ENCODE results near the gene MLIP. TPM values are rescaled to one million over a fixed set of nuclear protein-coding genes. Genes with fewer than 3 reads are reported as not detected.

MLIP gene
- total and polyA plus RNA-seq, 2 of the 13 experiments (the other 11 are each of a cell fraction or from before 2014, with no cell fraction given): 0.08 to 0.33 TPM

GRCh38 chr6:54132587-54132986, 21.3 kb downstream of the MLIP start:
- ChIA-PET POLR2A (no interaction called here), CTCF (ENCODE audit: low intra/inter-chr PET ratio, low total read pairs) (no interaction called here)
- Histone ChIP-seq H2AFZ (ENCODE audit: low read length) (no peak overlapping the region), H3K4me2 (ENCODE audit: low read depth, low read length) (no peak overlapping the region), H3K4me1 (ENCODE audit: insufficient read depth, low read length) (peaks cover 24% of the 10 kb centered on the region), H3K79me2 (ENCODE audit: insufficient read depth, low read length) (no peaks in the 10 kb centered on the region), H3K4me3 (replicated peaks in 1 of 3; ENCODE audit: insufficient read depth in 1 of 3, low read depth in 2 of 3, low read length in 3 of 3) (no peak overlapping the region), H4K20me1 (ENCODE audit: insufficient read depth, low read length) (no peaks in the 10 kb centered on the region), H3K9ac (ENCODE audit: insufficient read depth, low read depth, low read length) (no peak overlapping the region), H3K36me3 (replicated peaks in 1 of 2; ENCODE audit: control insufficient read depth in 1 of 2, insufficient read depth in 2 of 2, low read length in 2 of 2) (no peaks in the 10 kb centered on the region), H3K9me3 (ENCODE audit: low read length) (no peaks in the 10 kb centered on the region), H3K27ac (ENCODE audit: extremely low read length, insufficient read depth, low read length) (no peak overlapping the region), H3K27me3 (ENCODE audit: control insufficient read depth in 1 of 2, insufficient read depth in 2 of 2, low read length in 2 of 2) (no peaks in the 10 kb centered on the region)
- ATAC-seq (no peak), DNase-seq (ENCODE audit: low spot score) (no peak), FAIRE-seq (no peak)
- 45% methylated on average over 2 of the region's 2 CpGs for WGBS (ENCODE audit: low lambda C conversion rate)
- intact Hi-C loops (cut with micrococcal nuclease; ENCODE audit: unreplicated experiment) (no loop called here), in situ Hi-C loops (cut with HindIII; ENCODE audit: extremely low pct_ligation_motif_present, low pct_unique_long_range_greater_than_20kb) (no loop called here)
- no TSS peak for BruUV-seq (replicated peaks)
- no peak for TF ChIP-seq ZNF513 (CRISPR knock-in tag; conservative IDR thresholded peaks at IDR 0.05)
- TF ChIP-seq FOXJ3 (CRISPR knock-in tag; IDR thresholded peaks at IDR 0.05; ENCODE audit: borderline replicate concordance): no peak

- in situ Hi-C loops (cut with HindIII; ENCODE audit: extremely low pct_ligation_motif_present, low pct_unique_long_range_greater_than_20kb) (no loop called here), intact Hi-C loops (cut with micrococcal nuclease; ENCODE audit: unreplicated experiment) (no loop called here)
- CTCF ChIA-PET (ENCODE audit: low intra/inter-chr PET ratio, low total read pairs): no interaction called here
- Histone ChIP-seq H4K20me1 (ENCODE audit: insufficient read depth, low read length) (no peaks in the 10 kb centered on the region), H3K79me2 (ENCODE audit: insufficient read depth, low read length) (no peaks in the 10 kb centered on the region), H3K4me2 (ENCODE audit: low read depth, low read length) (no peak overlapping the region), H3K4me1 (ENCODE audit: insufficient read depth, low read length) (peaks cover 24% of the 10 kb centered on the region), H3K9me3 (ENCODE audit: low read length) (no peaks in the 10 kb centered on the region), H2AFZ (ENCODE audit: low read length) (peak overlapping the region; percentile 2), H3K36me3 (replicated peaks in 1 of 2; ENCODE audit: control insufficient read depth in 1 of 2, insufficient read depth in 2 of 2, low read length in 2 of 2) (no peaks in the 10 kb centered on the region), H3K27ac (ENCODE audit: extremely low read length, insufficient read depth, low read length) (no peak overlapping the region), H3K27me3 (ENCODE audit: control insufficient read depth in 1 of 2, insufficient read depth in 2 of 2, low read length in 2 of 2) (no peaks in the 10 kb centered on the region), H3K9ac (ENCODE audit: insufficient read depth, low read depth, low read length) (no peak overlapping the region), H3K4me3 (replicated peaks in 1 of 3; ENCODE audit: insufficient read depth in 1 of 3, low read depth in 2 of 3, low read length in 3 of 3) (no peak overlapping the region)
- POLR2A ChIA-PET: no interaction called here
- FAIRE-seq (no peak), ATAC-seq (no peak), DNase-seq (ENCODE audit: low spot score) (no peak)
- no TSS peak for BruUV-seq (replicated peaks)
- TF ChIP-seq U2AF1 (optimal IDR thresholded peaks at IDR 0.05; ENCODE audit: low read depth, low read length) (no peak), CEBPG (CRISPR knock-in tag; IDR thresholded peaks at IDR 0.05) (peak; percentile 29; the same call in 1 of the 2 replicates)
- 36% methylated on average over 3 of the region's 3 CpGs for WGBS (ENCODE audit: low lambda C conversion rate)
These were observed 21.9 kb downstream of the MLIP start for GRCh38 chr6:54133186-54133585.
